Upper lobe of right lung (tissue), 1 donor: ENCODE data around the gene PFDN6. TPM values are rescaled to one million over a fixed set of nuclear protein-coding genes. Genes with fewer than 3 reads are reported as not detected.

Experiments used
- ATAC-seq: fragments of 200-7000 bp; cut with Tn5 transposase; one replicate; pipeline ENCODE4 v1.9.1; 2020; ENCODE audit warnings: mild to moderate bottlenecking, moderate library complexity
- DNase-seq: peaks from one replicate; pipeline ENCODE4 v3.0.0-alpha.2; 2020
- H3K27ac ChIP-seq: fragments of 200-600 bp; one replicate; pipeline ENCODE4 v1.8.0; 2022
- H3K27me3 ChIP-seq: fragments of 200-600 bp; one replicate; pipeline ENCODE4 v1.8.0; 2022; ENCODE audit warnings: mild to moderate bottlenecking
- H3K36me3 ChIP-seq: fragments of 200-600 bp; one replicate; pipeline ENCODE4 v1.8.0; 2022
- H3K4me1 ChIP-seq: fragments of 200-600 bp; one replicate; pipeline ENCODE4 v1.8.0; 2022
- H3K4me3 ChIP-seq: fragments of 200-600 bp; one replicate; pipeline ENCODE4 v1.8.0; 2022; ENCODE audit warnings: mild to moderate bottlenecking
- H3K9me3 ChIP-seq: fragments of 200-600 bp; one replicate; pipeline ENCODE4 v1.8.0; 2022
- CTCF ChIP-seq: fragments of 200-600 bp; IDR thresholded peaks from one replicate; pipeline ENCODE4 v1.8.0; 2022; ENCODE audit warnings: antibody characterized with exemption
- intact Hi-C: fragments of 100-400 bp; cut with DNase I; formaldehyde crosslinking; loops from one replicate; pipeline ENCODE4 v1.11.0; 2022
- microRNA-seq: library from miRNA; unstranded; fragments of <30 nt; microRNA quantifications from one replicate; pipeline ENCODE4 v1.2.0, GENCODE V29; 2020; ENCODE audit warnings: borderline microRNAs expressed
- total RNA-seq: library from RNA; stranded (reverse); fragmentation: NEBNext Ultra II Directional; extraction: Animal tissue kit (Norgen Biotek cat#: 25700); gene quantifications from one replicate; pipeline ENCODE4 v1.2.1, GENCODE V29; 2021
- donor health status: DM: no; HTN: yes; CAD: no; lungs with severe emphysema.

The PFDN6 gene
- total RNA-seq, 1 donor from 2014 or later, result 39.3 TPM

DNA sequence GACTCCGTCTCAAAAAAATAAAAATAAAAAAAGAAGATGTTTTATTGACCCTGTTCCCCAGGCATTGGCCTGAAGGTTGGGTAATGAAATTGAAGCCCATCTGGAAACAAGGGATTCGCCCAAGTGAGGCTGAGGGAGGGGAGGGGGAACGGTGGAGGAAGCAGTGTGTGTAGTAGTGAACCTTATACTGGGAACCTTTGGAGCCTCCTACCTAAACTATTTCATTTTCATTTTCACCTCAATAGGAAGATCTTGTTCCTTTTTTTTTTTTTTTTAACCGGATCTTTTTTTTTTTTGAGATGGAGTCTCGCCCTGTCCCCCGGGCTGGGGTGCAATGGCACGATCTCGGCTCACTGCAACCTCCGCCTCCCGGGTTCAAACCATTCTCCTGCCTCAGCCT lies 41.3 kb downstream of the PFDN6 start:
- H3K27ac ChIP-seq, result no peak overlapping the region
- intact Hi-C loops, result no loop called here
- H3K4me1 ChIP-seq, result no peaks in the 10 kb centered on the region
- ATAC-seq (no peak), DNase-seq (no peak)
- TF ChIP-seq CTCF, result no peak
- H3K9me3 ChIP-seq, result no peaks in the 10 kb centered on the region
- H3K36me3 ChIP-seq, result no peaks in the 10 kb centered on the region
- no peaks in the 10 kb centered on the region for H3K27me3 ChIP-seq
- no peak overlapping the region for H3K4me3 ChIP-seq

DNA sequence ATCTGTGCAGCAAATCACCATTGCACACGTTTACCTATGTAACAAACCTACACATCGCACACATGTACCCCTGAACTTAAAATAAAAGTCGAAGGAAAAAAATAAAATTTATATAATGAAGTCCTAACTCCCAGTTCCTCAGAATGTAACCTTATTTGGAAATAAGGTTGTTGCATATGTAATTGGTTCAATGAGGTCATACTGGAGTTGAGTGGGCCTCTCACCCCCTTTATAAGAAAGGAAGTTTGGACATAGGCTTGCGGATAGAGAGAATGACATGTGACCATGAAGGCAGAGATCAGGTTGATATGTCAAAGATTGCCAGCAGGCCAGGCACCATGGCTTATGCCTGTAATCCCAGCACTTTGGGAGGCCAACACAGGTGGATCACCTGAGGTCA lies 44.3 kb downstream of the PFDN6 start:
- ATAC-seq (peak; percentile 36), DNase-seq (no peak)
- no peak for TF ChIP-seq CTCF
- no peak overlapping the region for H3K27ac ChIP-seq
- intact Hi-C loops, result no loop called here
- no peaks in the 10 kb centered on the region for H3K36me3 ChIP-seq
- no peaks in the 10 kb centered on the region for H3K27me3 ChIP-seq
- H3K4me3 ChIP-seq, result no peak overlapping the region
- no peaks in the 10 kb centered on the region for H3K4me1 ChIP-seq
- H3K9me3 ChIP-seq, result no peaks in the 10 kb centered on the region

DNA sequence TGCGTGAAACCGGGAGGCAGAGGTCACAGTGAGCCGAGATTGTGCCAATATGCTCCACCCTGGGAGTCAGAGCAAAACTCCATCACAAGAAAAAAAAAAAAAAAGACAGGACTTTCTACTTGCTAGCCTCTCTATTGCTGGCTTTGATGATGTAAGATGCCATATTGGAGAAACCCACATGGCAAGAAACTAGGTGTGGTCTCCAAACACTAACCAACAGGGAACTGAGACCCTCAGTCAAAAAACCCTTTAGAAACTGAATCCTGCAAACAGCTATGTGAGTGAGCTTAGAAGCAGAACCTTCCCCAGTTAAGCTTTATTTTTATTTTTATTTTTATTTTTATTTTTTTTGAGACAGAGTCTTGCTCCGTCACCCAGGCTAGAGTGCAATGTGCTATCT lies 46.5 kb downstream of the PFDN6 start:
- Histone ChIP-seq H3K9me3 (no peaks in the 10 kb centered on the region), H3K4me1 (no peaks in the 10 kb centered on the region), H3K36me3 (no peaks in the 10 kb centered on the region), H3K27ac (no peak overlapping the region), H3K27me3 (no peaks in the 10 kb centered on the region), H3K4me3 (no peak overlapping the region)
- intact Hi-C loops, result no loop called here
- ATAC-seq, result no peak
- TF ChIP-seq CTCF, result no peak
- no peak for DNase-seq

GRCh38 chr6:33336495-33336894 lies 47.1 kb downstream of the PFDN6 start:
- no peak for DNase-seq
- intact Hi-C loops, result no loop called here
- Histone ChIP-seq H3K36me3 (no peaks in the 10 kb centered on the region), H3K27ac (no peak overlapping the region), H3K4me3 (no peak overlapping the region), H3K27me3 (no peaks in the 10 kb centered on the region), H3K9me3 (no peaks in the 10 kb centered on the region), H3K4me1 (no peaks in the 10 kb centered on the region)
- no peak for TF ChIP-seq CTCF
- no peak for ATAC-seq

GRCh38 chr6:33339193-33339592 lies 49.8 kb downstream of the PFDN6 start:
- intact Hi-C loops, result no loop called here
- no peak for TF ChIP-seq CTCF
- Histone ChIP-seq H3K9me3 (no peaks in the 10 kb centered on the region), H3K4me3 (no peak overlapping the region), H3K27me3 (no peaks in the 10 kb centered on the region), H3K27ac (no peak overlapping the region), H3K4me1 (no peaks in the 10 kb centered on the region), H3K36me3 (no peaks in the 10 kb centered on the region)
- ATAC-seq (no peak), DNase-seq (no peak)

Small RNAs within 50 kb of the gene (microRNA-seq; reads per million reads assigned to microRNA genes)
- gene MIR6834, result not detected
- not detected for gene MIR6873

Other genes with a start within 250 kb of the PFDN6 start
- 491 TPM for gene HLA-DPA1, start 216.0 kb upstream of the PFDN6 start, total RNA-seq
- gene HLA-DPB1, start 213.6 kb upstream of the PFDN6 start, total RNA-seq, result 385 TPM
- gene COL11A2, start 97.1 kb upstream of the PFDN6 start, total RNA-seq, result 1.2 TPM
- gene RXRB, start 88.9 kb upstream of the PFDN6 start, total RNA-seq, result 46.6 TPM
- gene SLC39A7, start 88.7 kb upstream of the PFDN6 start, total RNA-seq, result 89.1 TPM
- gene HSD17B8, start 84.9 kb upstream of the PFDN6 start, total RNA-seq, result 14.7 TPM
- gene RING1, start 81.1 kb upstream of the PFDN6 start, total RNA-seq, result 42.0 TPM
- gene VPS52, start 17.7 kb upstream of the PFDN6 start, total RNA-seq, result 47.5 TPM
- gene RPS18, start 17.5 kb upstream of the PFDN6 start, total RNA-seq, result 1,687 TPM
- 16.8 TPM for gene B3GALT4, start 12.5 kb upstream of the PFDN6 start, total RNA-seq
- gene WDR46, start 362 bp upstream of the PFDN6 start, total RNA-seq, result 37.0 TPM
- 114 TPM for gene RGL2, start 9.3 kb downstream of the PFDN6 start, total RNA-seq
- 191 TPM for gene TAPBP, start 24.5 kb downstream of the PFDN6 start, total RNA-seq
- 26.2 TPM for gene ZBTB22, start 28.1 kb downstream of the PFDN6 start, total RNA-seq
- 35.0 TPM for gene DAXX, start 33.4 kb downstream of the PFDN6 start, total RNA-seq
- gene KIFC1, start 102.2 kb downstream of the PFDN6 start, total RNA-seq, result 2.3 TPM
- 74.3 TPM for gene PHF1, start 121.4 kb downstream of the PFDN6 start, total RNA-seq
- 144 TPM for gene CUTA, start 128.5 kb downstream of the PFDN6 start, total RNA-seq
- gene SYNGAP1, start 130.5 kb downstream of the PFDN6 start, total RNA-seq, result 23.0 TPM
- gene ZBTB9, start 165.0 kb downstream of the PFDN6 start, total RNA-seq, result 5.8 TPM